H9 (cell line): Measurements from ENCODE around the gene LSS. TPM values are rescaled to one million over a fixed set of nuclear protein-coding genes. Genes with fewer than 3 reads are reported as not detected.

Experiments
- DNase-seq: peaks from one replicate; pipeline ENCODE4 v3.0.0-alpha.2; 2017
- H2AFZ ChIP-seq: one replicate; pipeline ENCODE4 v1.6.1; 2013; ENCODE audit warnings: mild to moderate bottlenecking, low read length, control low read depth, moderate library complexity
- H2AK5ac ChIP-seq: 2 replicates; pipeline ENCODE4 v1.6.1; 2013; ENCODE audit warnings: low read length, control low read depth, mixed read lengths; ENCODE audit not compliant: insufficient read length
- H2BK120ac ChIP-seq: one replicate; pipeline ENCODE4 v1.6.1; 2013; ENCODE audit warnings: low read depth, mild to moderate bottlenecking, low read length, control low read depth, inconsistent platforms; ENCODE audit not compliant: poor library complexity, severe bottlenecking
- H2BK12ac ChIP-seq: 2 replicates; pipeline ENCODE4 v1.6.1; 2013; ENCODE audit warnings: low read length, control low read depth, mixed read lengths, low read depth; ENCODE audit not compliant: insufficient read length
- H2BK15ac ChIP-seq: 2 replicates; pipeline ENCODE4 v1.6.1; 2013; ENCODE audit warnings: low read depth, low read length, control low read depth
- H2BK20ac ChIP-seq: one replicate; pipeline ENCODE4 v1.6.1; 2013; ENCODE audit warnings: low read depth, mild to moderate bottlenecking, low read length, control low read depth, inconsistent platforms; ENCODE audit not compliant: poor library complexity, severe bottlenecking
- H2BK5ac ChIP-seq: 2 replicates; pipeline ENCODE4 v1.6.1; 2013; ENCODE audit warnings: low read length, control low read depth, mixed read lengths; ENCODE audit not compliant: insufficient read length
- H3K14ac ChIP-seq: 2 replicates; pipeline ENCODE4 v1.6.1; 2013; ENCODE audit warnings: low read length, control low read depth; ENCODE audit not compliant: insufficient read depth
- H3K18ac ChIP-seq: 2 replicates; pipeline ENCODE4 v1.6.1; 2013; ENCODE audit warnings: low read depth, mild to moderate bottlenecking, mixed read lengths, low read length, control low read depth; ENCODE audit not compliant: insufficient read length
- H3K23ac ChIP-seq: 2 replicates; pipeline ENCODE4 v1.6.1; 2013; ENCODE audit warnings: low read length, control low read depth, mixed read lengths, low read depth; ENCODE audit not compliant: insufficient read length
- H3K23me2 ChIP-seq: 2 replicates; pipeline ENCODE4 v1.6.1; 2013; ENCODE audit warnings: low read depth, mild to moderate bottlenecking, mixed read lengths, low read length, control low read depth; ENCODE audit not compliant: insufficient read length, poor library complexity, severe bottlenecking
- H3K27ac ChIP-seq: 2 replicates; pipeline ENCODE4 v1.5.1; 2013; ENCODE audit warnings: low read length, control low read depth, mixed read lengths, low read depth; ENCODE audit not compliant: insufficient read length
- H3K27me3 ChIP-seq: 2 replicates; pipeline ENCODE4 v1.6.1; 2013; ENCODE audit warnings: low read length, control low read depth, inconsistent platforms; ENCODE audit not compliant: insufficient read depth
- H3K4ac ChIP-seq: 2 replicates; pipeline ENCODE4 v1.6.1; 2013; ENCODE audit warnings: low read depth, mild to moderate bottlenecking, control low read depth, inconsistent platforms, low read length, moderate library complexity
- H3K4me1 ChIP-seq: 2 replicates; pipeline ENCODE4 v1.6.1; 2013; ENCODE audit warnings: low read length, control low read depth, inconsistent platforms; ENCODE audit not compliant: insufficient read depth
- H3K4me2 ChIP-seq: 2 replicates; pipeline ENCODE4 v1.6.1; 2013; ENCODE audit warnings: low read length, control low read depth, mixed read lengths; ENCODE audit not compliant: insufficient read length, insufficient read depth
- H3K56ac ChIP-seq: 2 replicates; pipeline ENCODE4 v1.6.1; 2013; ENCODE audit warnings: low read depth, mild to moderate bottlenecking, mixed read lengths, low read length, control low read depth; ENCODE audit not compliant: insufficient read length
- H3K79me1 ChIP-seq: 2 replicates; pipeline ENCODE4 v1.6.1; 2013; ENCODE audit warnings: low read depth, mild to moderate bottlenecking, moderate library complexity, low read length, control low read depth, inconsistent platforms; ENCODE audit not compliant: insufficient read depth, poor library complexity, severe bottlenecking
- H3K79me2 ChIP-seq: 2 replicates; pipeline ENCODE4 v1.6.1; 2013; ENCODE audit warnings: low read length, control low read depth, inconsistent platforms; ENCODE audit not compliant: insufficient read depth
- H3K9ac ChIP-seq: 2 replicates; pipeline ENCODE4 v1.6.1; 2013; ENCODE audit warnings: low read length, control low read depth, mixed read lengths; ENCODE audit not compliant: insufficient read length; ENCODE audit errors: extremely low read depth
- H3K9me3 ChIP-seq: one replicate; pipeline ENCODE4 v1.6.1; 2013; ENCODE audit warnings: low read depth, low read length, inconsistent platforms; ENCODE audit not compliant: control insufficient read depth
- H3T11ph ChIP-seq: one replicate; pipeline ENCODE4 v1.6.1; 2013; ENCODE audit warnings: mild to moderate bottlenecking, low read length, control low read depth, inconsistent platforms
- H4K20me1 ChIP-seq: one replicate; pipeline ENCODE4 v1.6.1; 2013; ENCODE audit not compliant: control insufficient read depth, insufficient read length, insufficient read depth
- H4K5ac ChIP-seq: 2 replicates; pipeline ENCODE4 v1.6.1; 2013; ENCODE audit warnings: low read depth, mild to moderate bottlenecking, mixed read lengths, low read length, control low read depth; ENCODE audit not compliant: insufficient read length
- H4K8ac ChIP-seq: replicated peaks from 2 replicates; pipeline ENCODE4 v1.6.1; 2013; ENCODE audit warnings: low read length, control low read depth, mixed read lengths, low read depth; ENCODE audit not compliant: insufficient read length
- H4K91ac ChIP-seq: 2 replicates; pipeline ENCODE4 v1.6.1; 2013; ENCODE audit warnings: low read depth, mild to moderate bottlenecking, moderate library complexity, mixed read lengths, low read length, control low read depth; ENCODE audit not compliant: insufficient read length
- H3K27ac Mint-ChIP-seq, 3 experiments: 2 replicates in 2 of 3; 3 replicates in 1 of 3; pipeline ENCODE4 v1.8.0; 2020 to 2021; ENCODE audit warnings: mixed read lengths in 3 of 3, mild to moderate bottlenecking in 1 of 3, moderate library complexity in 1 of 3
- H3K27me3 Mint-ChIP-seq: 2 replicates; pipeline ENCODE4 v1.8.0; 2021; ENCODE audit warnings: low read depth, mild to moderate bottlenecking, moderate library complexity, mixed read lengths
- H3K36me3 Mint-ChIP-seq, 3 experiments: 2 replicates in 2 of 3; 3 replicates in 1 of 3; pipeline ENCODE4 v1.8.0; 2020 to 2021; ENCODE audit warnings: low read depth in 3 of 3, mixed read lengths in 3 of 3; ENCODE audit not compliant: insufficient read depth in 1 of 3
- H3K4me1 Mint-ChIP-seq, 2 experiments: 2 replicates each; pipeline ENCODE4 v1.8.0; 2020; ENCODE audit warnings: mixed read lengths in 2 of 2
- H3K4me3 Mint-ChIP-seq, 2 experiments: 2 replicates in 1 of 2; 3 replicates in 1 of 2; pipeline ENCODE4 v1.8.0; 2020 to 2021; ENCODE audit warnings: mild to moderate bottlenecking in 2 of 2, mixed read lengths in 2 of 2, moderate library complexity in 1 of 2
- H3K9me3 Mint-ChIP-seq, 2 experiments: 2 replicates in 1 of 2; 3 replicates in 1 of 2; pipeline ENCODE4 v1.8.0; 2020; ENCODE audit warnings: mild to moderate bottlenecking in 2 of 2, mixed read lengths in 2 of 2, moderate library complexity in 1 of 2
- CTCF ChIP-seq: fragments of 200-600 bp; sonication (generic); conservative IDR thresholded peaks from 3 replicates; pipeline ENCODE4 v1.8.0; 2021; ENCODE audit warnings: antibody characterized with exemption, mild to moderate bottlenecking
- WGBS: extraction: QIAGEN DNeasy Blood & Tissue Kit; methylation state at CpG from one replicate; pipeline ENCODE4 v1.1.7; 2013; ENCODE audit warnings: missing lambda C conversion rate, low lambda C conversion rate, mixed read lengths; ENCODE audit not compliant: insufficient read length; ENCODE audit errors: extremely low coverage; 5-methylcytosine and 5-hydroxymethylcytosine counted together
- total RNA-seq: library from RNA; stranded (reverse); gene quantifications from 2 replicates; pipeline ENCODE4 v1.2.1, GENCODE V29; 2021

LSS gene
- total RNA-seq, 1 experiment from 2014 or later, result 69.2 TPM

- WGBS, result no CpG with 5 or more reads among the region's 13 CpGs
Observed at GRCh38 chr21:46199436-46200373, 28.9 kb downstream of the LSS start.

More at GRCh38 chr21:46199436-46200373, 28.9 kb downstream of the LSS start:
- no peak overlapping the region for H3K4ac ChIP-seq
- no peak overlapping the region for H3K14ac ChIP-seq
- H3K23me2 ChIP-seq, result no peaks in the 10 kb centered on the region
- no peak overlapping the region for H4K8ac ChIP-seq
- no peaks in the 10 kb centered on the region for H3K27me3 ChIP-seq
- no peak overlapping the region for H3K4me3 Mint-ChIP-seq
- H3K79me1 ChIP-seq, result no peaks in the 10 kb centered on the region
- no peak overlapping the region for H3K18ac ChIP-seq
- H2AFZ ChIP-seq, result no peak overlapping the region
- peaks cover 49 to 83% (median 71%) of the 10 kb centered on the region in 3 experiments for H3K36me3 Mint-ChIP-seq
- no peak overlapping the region for H3K4me2 ChIP-seq
- H3T11ph ChIP-seq, result no peak overlapping the region
- H3K79me2 ChIP-seq, result no peaks in the 10 kb centered on the region
- H3K9me3 ChIP-seq, result no peaks in the 10 kb centered on the region
- no peaks in the 10 kb centered on the region for H3K4me1 ChIP-seq
- no peak overlapping the region for H3K9ac ChIP-seq
- no peaks in the 10 kb centered on the region for H3K9me3 Mint-ChIP-seq
- H3K27me3 Mint-ChIP-seq, result no peaks in the 10 kb centered on the region
- no peak overlapping the region for H3K56ac ChIP-seq
- H2BK12ac ChIP-seq, result no peak overlapping the region
- H2BK20ac ChIP-seq, result no peak overlapping the region
- H3K27ac ChIP-seq, result no peak overlapping the region
- no peak for DNase-seq
- no peak overlapping the region for H2BK5ac ChIP-seq
- H4K5ac ChIP-seq, result no peak overlapping the region
- peaks cover 6 to 9% of the 10 kb centered on the region in 2 experiments; a peak in 3 of 4 replicates for H3K4me1 Mint-ChIP-seq
- TF ChIP-seq CTCF, result no peak
- H4K91ac ChIP-seq, result no peak overlapping the region
- H2BK120ac ChIP-seq, result no peak overlapping the region
- no peak overlapping the region for H2BK15ac ChIP-seq
- no peak overlapping the region for H2AK5ac ChIP-seq
- H4K20me1 ChIP-seq, result no peaks in the 10 kb centered on the region
- H3K23ac ChIP-seq, result no peak overlapping the region
- H3K27ac Mint-ChIP-seq, result no peak overlapping the region
